HCEC 1CT (cell line): ENCODE data around the gene ABCG4.
"Not testable (repeated sequence)": the region's sequence is repeated elsewhere in the genome, so short reads cannot be mapped to it uniquely, and the experiment has no call there.

Experiments used
- DNase-seq: peaks from one replicate; pipeline ENCODE4 v3.0.0-alpha.2; 2017

ABCG4 gene

DNA sequence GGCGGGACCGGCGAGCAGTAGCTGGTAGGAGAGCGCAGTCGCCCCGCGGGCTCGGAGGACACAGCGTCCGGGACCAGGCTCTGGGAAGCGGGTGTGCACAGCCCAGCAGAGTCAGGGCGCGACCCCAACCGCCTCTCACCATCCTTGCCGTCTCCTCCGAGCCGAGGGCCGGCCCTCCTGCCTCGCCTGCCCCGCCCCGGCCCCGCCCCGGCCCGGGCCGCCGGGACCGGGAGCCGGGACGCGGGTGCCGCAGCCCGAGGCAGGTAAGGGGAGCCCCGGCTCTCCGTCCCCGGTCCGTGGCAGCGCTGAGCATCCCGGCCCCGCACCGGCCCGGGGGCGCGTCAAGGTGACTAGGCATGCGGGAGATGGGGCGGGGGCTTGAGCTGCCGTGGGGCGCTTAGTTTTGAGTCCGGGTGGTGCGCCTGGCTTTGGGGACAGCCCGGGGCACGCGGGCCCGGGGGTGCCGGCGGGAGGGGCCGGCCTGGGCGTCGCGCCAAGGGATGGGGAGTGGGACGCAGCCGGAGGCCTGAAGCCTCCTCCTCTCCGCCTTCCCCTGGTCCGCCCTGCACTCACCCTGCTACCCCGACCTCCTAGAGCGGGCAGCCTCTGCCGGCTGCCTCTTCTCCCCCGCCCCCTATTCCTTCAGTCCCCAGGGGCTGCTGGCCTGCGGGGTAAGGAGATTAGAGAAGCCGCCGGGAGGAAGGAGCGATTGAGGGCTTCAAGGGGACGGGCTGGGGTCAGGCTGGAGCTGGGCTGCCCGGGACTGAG is at the start of gene ABCG4:
Gene ABCG4 (plus strand): TSS at position 35 of the 768 bp plus-strand sequence. CDS start 914 bp downstream, outside the sequence.
- DNase-seq = no peak

DNA sequence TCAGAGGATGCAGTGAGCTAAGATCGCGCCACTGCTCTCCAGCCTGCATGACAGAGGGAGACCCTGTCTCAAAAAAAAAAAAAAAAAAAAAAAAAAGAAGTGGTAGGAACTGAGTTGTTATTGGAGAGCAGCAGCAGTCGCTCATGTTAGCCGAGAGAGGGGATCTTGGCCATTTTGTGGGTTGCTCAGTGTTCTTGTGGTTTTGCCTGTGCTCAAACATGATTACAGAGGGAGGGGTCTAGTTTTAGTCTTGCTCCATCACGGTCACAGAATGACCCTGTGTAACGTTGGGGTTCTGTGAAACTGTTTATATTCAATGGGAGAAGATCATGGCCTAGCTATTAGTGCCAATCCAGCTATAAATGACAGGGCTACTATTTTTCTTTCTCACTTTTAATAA is 49.1 kb upstream of the ABCG4 start:
- DNase-seq = no peak

DNA sequence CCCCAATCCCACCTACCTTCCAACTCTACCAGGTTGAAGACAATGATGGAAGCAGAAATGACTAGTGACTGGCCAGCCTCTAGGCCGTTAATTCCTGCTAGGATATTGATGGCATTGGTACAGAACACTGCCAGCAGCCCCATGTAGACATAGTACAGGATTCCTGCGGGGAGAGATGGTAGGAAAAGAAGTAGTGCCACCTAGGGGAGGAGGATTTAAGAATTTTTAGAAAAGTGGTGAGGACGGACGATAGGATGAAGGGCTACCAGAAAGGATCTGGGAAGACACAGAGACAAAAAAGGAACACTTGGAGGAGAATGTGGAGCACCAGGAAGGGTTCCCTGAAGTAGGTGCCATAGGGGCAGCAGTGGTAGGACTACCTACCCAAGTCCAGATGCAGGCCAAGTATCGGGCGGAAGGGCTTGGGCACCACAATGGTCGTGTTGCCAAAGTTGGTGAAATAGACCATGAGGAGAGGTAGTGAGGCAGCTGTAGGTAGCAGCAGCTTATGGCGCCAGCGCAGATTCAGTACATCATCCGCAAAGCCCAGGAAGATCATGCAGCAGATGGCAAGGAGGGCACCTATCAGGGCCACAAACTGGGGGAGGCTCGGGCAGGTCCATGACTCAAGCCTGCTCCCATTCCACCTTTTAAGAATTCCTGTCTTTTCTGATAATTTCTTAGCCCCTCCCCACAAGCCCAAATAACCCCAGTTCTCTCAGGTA is 48.4 kb upstream of the ABCG4 start:
- peak; percentile 39 for DNase-seq

DNA sequence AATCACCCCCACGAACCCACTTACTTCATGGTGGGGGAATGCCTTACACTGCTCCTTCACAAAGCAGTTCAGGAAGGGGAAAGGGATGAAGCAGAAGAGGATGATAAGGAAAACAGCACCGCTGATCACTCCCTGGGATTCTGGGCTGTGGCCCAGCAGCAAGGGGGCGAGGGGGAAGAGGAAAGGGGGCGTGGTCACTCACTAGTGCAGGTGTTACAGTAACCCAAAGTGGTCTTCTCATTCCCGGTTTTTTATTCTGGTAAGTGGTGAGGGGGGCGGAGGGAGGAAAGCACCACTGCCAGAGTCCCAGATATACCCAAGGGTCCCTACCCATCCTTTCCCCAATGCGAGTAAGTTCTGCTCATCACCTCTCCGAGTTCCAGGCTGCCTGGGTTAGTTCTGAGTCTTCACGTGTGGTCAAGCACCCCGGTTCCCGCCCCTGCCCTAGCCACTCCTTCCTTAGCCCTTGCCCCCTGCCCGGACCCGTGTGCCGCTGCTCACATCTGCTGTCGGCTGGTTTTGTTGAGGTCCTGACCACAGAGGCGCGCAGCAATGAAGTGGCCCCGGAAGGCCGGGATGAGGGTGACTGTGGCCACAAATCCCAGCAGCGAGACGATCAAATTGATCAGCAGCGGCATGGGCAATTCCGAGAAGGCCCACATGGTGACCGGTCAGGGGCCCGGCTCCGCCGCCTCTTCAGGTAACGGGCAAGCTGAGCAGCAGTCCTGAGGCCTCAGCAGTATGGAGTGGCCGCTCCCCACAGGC is 47.7 kb upstream of the ABCG4 start:
- peak; percentile 39 for DNase-seq

DNA sequence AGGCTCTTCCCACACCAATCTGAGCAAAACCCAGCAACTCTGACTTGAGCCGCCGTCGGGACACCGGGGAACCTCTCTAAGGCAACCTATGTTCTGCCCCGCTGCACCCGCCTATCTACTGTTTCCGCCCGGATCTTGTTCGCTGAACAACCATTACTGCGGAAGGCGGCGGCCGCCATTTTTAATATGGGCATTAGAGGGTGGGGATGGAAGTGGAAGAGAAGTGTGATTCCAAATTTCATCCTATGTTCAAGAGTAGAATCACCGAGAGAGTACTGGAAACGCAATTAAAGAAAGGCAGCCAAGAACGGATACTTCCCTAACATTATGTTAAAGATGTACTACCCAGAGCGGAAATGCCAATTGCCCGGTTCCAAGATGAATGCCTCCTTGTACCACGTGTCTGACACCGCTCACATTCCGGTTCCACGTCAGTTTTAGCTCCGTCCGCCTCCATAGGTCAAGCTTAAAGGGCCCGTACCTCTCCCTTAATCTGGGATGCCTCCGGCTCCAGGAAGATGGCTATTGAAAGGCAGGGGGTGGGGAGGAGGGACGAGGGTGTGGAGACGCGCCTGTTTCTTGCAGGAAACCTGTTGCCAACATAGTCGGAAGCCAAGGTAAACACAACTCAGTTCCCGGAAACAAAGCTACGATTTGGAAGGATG is 47.0 kb upstream of the ABCG4 start, which contains the start of gene DPAGT1:
Gene DPAGT1 (minus strand): TSS at position 95 of the 665 bp plus-strand sequence. CDS start 198 bp downstream, outside the sequence.
- DNase-seq = peak; percentile 98

DNA sequence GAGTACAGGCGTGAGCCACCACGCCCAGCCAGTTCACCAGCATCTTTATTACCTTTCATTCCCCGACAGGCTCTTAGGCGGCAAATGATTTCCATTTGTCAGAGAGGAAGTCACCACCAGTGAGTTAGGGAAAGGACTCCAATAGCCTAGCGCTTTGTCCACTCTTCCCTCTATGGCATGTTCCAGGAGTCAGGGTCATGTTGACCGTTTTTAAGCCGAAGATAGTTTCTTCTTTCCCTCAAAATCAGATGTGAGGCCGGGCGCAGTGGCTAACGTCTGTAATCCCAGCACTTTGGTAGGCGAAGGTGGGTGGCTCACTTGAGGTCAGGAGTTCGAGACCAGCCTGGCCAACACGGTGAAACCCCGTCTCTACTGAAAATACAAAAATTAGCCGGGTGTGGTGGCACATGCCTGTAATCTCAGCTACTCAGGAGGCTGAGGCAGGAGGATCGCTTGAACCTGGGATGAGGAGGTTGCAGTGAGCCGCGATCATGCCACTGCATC is 45.6 kb upstream of the ABCG4 start:
- not testable (repeated sequence) for DNase-seq

DNA sequence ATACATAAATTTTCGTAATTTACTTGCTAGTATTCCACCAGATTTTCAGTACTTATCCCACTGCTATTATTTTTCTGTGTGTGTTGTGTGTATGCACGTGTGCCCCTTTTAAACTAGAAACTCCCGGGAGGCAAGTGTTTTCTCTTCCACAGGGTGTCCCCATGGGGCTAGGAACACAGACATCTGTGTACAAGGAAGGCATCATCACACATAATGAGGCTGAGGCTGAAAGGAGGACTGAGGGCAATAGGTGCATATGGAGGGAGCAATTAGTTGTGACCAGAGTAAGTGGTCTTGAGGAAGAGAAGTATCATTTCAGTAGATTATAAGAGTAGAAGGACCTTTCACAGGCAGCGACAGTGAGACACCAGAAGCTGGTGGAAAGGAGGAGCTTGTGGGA is 45.1 kb upstream of the ABCG4 start:
- DNase-seq = no peak

DNA sequence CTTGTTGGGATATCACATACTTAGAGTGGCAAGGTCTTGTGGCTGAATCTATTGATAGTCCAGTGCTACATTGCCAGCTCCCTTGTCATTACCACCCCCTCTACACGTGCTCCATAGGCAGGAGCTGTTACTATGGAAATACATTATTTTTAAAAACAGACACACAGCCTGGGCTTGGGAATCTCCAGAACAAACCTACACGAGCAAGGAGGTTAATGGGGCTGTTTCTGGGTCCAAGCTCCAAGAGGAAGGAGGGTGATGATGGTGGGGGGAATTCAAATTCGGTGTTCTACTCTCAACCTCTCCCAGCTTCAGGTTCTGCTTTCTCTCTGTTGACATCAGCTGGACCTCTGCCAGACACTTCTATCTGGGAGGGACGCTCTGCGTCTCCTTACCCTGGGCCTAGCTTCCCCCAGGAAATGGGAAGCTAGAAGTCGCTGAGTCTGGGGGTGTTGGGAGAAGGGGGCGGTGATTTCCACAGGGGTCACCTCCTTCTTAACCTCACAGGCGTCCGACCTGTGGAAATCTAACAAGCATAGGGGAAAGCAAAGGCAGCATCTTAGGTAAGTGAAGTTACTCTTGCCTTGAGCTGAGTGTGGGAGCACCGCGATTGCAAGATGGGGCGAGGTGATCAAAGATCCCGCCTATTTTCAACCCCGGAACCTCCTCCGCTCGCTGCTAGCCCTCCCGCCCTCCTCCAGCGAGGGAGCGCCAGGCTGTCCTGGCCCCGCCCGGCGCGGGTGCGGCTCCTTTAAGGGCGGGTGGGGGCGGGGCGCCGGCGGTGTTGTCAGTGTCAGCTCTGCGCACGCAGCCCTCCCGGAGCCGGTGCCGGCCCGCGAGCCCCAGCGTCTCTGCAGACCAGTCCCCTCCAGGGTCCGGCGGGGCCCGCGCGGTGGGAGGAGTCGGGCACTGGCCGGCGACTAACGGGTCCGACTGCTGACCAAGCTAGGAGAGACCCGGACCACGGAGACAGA is 42.0 kb upstream of the ABCG4 start, which contains the start of gene C2CD2L:
Gene C2CD2L (plus strand): TSS at position 781 of the 974 bp plus-strand sequence. CDS start 398 bp downstream, outside the sequence.
- DNase-seq = peak; percentile 92

DNA sequence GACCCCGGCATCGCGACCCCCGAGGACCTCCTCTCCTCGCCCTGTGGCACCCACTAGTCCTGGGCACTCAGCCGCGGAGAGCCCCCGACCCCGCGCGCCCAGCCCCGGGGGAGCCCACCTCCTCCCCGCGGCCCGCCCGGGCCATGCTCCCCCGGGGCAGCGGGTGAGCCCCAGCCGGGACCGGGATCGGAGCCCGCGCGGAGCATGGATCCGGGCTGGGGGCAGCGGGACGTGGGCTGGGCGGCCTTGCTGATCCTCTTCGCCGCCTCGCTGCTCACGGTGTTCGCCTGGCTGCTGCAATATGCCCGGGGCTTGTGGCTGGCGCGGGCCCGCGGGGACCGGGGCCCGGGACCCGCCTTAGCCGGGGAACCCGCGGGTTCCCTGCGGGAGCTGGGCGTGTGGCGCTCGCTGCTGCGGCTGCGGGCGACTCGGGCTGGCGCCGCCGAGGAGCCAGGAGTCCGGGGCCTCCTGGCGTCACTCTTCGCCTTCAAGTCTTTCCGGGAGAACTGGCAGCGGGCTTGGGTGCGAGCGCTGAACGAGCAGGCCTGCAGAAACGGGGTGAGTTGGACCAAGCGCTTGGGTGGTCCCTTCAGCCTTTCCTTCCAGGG is 41.2 kb upstream of the ABCG4 start:
- DNase-seq = peak; percentile 4

DNA sequence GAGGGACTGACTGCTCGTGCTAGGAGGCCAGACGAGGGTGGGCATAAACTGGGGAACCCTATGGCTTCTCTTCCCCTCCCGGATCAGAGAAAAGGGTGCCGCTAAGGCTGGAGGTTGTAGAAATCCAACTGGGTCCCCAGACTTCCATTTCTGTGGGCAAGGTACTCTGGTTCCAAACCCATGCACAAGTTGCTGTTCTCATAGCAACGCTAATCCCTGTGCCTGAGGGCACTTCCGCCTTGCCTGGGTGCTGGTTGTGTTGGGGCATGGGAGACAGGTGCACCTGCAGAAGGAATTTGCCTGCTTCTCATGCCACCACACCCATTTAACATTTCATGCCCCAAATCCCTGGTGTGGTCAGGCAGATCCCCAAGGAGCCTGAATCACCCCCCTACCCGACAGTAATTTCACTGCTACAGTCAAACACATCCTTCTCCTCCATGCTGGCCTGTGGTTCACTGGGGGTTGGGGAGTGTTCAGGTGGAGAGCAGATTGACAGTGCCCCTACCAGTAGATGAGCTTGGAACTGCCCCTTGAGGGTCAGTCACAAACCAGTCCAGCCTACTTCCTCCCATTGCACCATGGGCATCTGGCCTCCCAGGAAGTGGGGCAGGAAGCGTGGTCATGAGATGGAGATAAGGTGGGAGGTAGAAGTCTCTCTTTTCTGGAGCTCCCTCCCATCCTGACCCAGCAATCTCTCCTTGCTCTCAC is 40.6 kb upstream of the ABCG4 start:
- peak; percentile 15 for DNase-seq

DNA sequence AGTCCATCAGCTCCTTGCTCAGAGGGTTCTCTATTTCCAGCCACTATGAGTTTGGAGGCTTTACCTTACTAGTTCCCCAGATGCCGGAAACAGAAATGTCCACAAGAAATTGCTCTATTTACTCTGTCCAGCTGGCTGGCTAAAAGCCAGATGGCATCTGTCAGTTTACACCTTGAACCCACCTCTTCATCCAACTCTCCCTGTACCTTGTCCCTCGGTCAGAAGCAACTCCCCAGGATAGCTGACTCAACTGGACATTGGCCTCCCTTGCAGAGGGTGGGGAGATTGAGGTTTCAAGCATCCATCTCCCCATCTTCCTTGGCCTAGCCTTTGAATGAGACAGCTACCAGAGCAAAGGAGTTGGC is 40.0 kb upstream of the ABCG4 start:
- DNase-seq = no peak

DNA sequence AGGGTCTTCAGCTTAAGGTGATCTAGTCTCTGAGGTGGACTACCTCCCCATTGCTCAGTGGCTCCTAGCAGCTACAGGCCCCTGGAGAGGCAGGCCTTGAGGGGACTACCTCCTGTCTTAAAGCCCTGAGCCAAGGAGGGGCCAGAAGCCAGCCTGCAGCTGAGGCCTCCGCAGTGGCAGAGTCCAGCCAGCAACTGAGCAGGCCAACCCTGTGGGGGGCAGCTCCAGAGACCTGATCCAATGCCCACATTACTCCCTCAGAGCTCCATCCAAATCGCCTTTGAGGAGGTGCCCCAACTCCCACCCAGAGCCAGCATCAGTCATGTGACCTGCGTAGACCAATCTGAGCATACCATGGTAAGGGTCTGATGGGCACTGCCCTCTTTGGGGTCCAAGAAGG is 39.0 kb upstream of the ABCG4 start:
- no peak for DNase-seq

DNA sequence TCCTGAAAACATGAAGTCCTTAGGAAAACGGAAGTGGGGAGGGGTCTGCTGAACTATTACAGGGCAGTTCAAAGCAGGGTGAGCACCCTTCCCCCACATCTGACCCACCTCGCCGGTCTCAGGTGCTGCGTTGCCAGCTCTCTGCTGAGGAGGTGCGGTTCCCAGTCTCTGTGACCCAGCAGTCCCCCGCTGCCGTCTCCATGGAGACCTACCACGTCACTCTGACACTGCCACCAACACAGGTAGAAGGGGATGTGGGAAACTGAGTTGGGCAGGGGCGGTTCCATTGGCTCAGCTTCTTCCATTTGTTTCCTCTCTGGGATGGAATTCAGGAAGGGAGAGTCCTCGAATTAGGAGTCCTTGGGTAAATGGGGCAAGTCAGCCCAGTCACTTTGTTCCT is 38.4 kb upstream of the ABCG4 start:
- DNase-seq = no peak

DNA sequence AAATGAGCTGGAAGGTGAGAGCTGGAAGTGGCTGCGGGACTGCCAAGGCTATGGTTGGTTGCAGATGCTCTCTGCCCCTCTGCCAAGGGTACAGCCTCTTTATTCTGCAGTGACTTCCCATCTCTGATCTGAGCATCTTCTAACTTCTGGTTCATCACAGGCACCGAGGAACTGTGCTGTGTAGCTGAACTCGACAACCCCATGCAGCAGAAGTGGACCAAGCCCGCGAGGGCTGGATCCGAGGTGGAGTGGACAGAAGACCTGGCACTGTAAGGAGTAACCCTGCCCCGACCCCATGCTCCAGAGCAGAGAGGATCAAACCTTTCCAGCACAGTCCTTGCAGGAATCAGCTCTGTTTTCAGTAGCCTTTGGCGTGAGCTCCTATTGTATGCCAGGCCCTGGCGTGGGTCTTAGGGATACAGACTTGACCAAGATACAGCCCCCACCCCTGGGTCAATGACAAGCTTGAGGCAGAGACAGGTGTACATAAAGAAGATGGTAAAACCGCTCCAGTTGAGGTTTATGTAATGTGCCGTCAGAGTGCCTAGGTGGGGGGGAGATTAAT is 37.4 kb upstream of the ABCG4 start:
- DNase-seq = no peak

DNA sequence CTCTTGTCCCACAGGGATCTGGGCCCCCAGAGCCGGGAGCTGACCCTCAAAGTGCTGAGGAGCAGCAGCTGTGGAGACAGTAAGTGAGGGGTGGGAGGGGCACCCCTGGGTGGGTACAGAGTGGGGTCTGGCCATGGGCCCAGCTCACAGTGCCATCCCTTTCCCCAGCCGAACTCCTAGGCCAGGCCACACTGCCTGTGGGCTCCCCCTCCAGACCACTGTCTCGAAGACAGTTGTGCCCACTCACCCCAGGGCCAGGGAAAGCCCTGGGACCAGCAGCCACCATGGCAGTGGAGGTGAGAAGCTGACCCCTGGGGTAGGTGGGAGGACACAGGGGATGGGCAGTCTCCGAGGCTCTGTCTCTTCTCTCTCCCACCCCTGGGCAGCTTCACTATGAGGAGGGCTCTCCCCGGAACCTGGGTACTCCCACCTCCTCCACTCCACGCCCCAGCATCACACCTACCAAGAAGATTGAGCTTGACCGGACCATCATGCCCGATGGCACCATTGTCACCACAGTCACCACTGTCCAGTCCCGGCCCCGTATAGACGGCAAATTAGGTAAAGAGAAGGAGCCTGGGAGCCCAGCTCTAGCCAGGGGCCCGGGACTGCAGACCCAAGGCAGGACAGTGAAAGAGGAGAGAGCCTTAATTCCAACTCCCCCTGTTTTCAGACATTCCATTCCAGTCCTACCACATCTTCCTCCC is 36.4 kb upstream of the ABCG4 start:
- DNase-seq = no peak

DNA sequence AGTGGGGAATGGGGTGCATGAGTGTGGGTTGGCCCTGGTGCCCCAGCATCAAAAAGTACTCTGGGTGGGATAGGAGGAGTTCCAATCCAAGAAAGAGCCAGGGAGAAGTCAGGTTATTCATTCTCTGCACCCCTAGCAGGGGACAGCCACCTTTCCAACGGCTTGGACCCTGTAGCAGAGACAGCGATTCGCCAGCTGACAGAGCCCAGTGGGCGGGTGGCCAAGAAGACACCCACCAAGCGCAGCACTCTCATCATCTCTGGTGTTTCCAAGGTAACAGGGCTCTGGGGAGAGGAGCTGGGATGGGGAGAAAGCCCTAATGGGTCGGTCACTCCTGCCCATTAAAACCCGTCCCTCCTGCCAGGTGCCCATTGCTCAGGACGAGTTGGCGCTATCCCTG is 35.1 kb upstream of the ABCG4 start:
- DNase-seq = no peak

DNA sequence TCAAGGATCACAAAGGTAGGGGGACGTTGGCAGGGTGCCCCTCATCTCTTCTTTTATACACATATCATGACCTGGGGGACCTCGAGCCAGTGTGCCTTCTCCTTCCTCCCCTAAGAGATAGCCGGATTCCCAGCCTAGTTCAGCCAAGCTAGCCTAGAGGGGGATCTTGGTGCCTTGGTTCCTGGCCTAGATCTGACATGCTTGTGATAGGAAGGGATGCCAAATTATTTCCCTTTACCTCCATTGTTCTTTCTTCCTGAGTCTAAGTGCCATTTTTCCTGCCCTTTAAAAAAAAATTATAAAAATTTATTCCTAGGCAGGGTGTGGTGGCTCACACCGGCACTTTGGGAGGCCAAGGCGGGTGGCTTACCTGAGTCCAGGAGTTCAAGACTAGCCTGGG is 34.5 kb upstream of the ABCG4 start:
- DNase-seq = no peak

DNA sequence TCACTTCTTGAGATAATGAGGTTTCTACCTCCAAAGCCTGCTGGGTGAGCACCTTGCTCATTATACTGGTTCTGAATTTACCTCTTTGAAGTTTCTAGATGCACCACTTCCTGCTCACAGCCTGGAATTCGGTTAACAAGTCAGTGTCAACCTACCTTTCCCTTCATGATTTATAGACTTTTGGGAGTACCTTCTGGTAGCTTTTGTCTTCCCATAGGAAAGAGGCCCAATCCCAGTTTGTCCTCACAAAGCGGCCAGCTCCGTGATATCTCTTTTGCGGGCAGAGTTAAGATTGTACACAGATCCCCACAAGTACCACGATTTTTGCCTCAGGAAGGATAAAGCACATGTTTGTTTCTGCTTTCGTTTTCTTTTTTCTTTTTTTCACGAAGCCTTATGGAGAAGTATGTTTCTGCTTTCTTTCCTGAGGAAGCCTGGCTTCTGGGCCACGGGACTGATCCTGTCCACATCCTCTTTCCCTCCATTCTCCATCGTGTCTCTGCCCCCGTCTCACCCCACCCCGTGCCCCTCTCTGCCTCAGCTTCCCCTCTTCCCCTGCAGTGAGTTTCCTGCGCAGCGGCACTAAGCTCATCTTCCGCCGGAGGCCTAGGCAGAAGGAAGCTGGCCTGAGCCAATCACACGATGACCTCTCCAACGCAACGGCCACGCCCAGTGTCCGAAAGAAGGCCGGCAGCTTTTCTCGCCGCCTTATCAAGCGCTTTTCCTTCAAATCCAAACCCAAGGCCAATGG is 33.2 kb upstream of the ABCG4 start:
- DNase-seq = no peak

DNA sequence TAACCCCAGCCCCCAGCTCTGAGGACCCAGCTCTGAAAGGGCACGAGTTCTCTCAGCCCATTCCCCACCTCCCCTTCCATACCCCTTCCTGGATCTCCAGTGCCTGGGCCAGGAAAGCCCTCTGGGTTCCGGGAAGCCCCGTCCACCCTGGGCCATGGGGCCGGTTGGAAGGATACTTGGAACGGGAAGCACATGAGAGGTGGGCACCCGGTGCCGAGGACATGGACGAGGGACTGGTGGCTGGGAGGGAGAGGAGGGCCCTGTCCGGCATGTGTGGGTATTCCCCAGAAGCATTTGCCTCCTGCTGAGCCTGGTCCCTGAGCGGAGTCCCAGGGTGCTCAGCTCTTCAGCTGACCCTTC is 32.6 kb upstream of the ABCG4 start:
- DNase-seq = no peak
